Subcutaneous abdominal adipose tissue (tissue), 5 donors: ENCODE data around the gene ZMAT5.

Source experiments
- H3K27ac ChIP-seq: one replicate; pipeline ENCODE4 v1.7.0; 2013; ENCODE audit warnings: low read depth, mild to moderate bottlenecking, inconsistent platforms, low read length, moderate library complexity
- H3K27me3 ChIP-seq, 5 donors: one replicate each; pipeline ENCODE4 v1.7.0; 2013; ENCODE audit warnings: low read length in 5 of 5, inconsistent platforms in 1 of 5; ENCODE audit not compliant: control insufficient read depth in 5 of 5, insufficient read depth in 4 of 5
- H3K36me3 ChIP-seq, 5 donors: one replicate each; pipeline ENCODE4 v1.7.0; 2013; ENCODE audit warnings: low read length in 5 of 5; ENCODE audit not compliant: control insufficient read depth in 5 of 5, insufficient read depth in 5 of 5
- H3K4me1 ChIP-seq, 5 donors: one replicate each; pipeline ENCODE4 v1.7.0; 2013; ENCODE audit warnings: low read length in 5 of 5, mild to moderate bottlenecking in 3 of 5, moderate library complexity in 1 of 5; ENCODE audit not compliant: control insufficient read depth in 5 of 5, insufficient read depth in 5 of 5
- H3K4me3 ChIP-seq, 5 donors: one replicate each; pipeline ENCODE4 v1.7.0; 2013; ENCODE audit warnings: low read length in 5 of 5, low read depth in 1 of 5
- H3K9ac ChIP-seq, 5 donors: one replicate each; pipeline ENCODE4 v1.7.0; 2013; ENCODE audit warnings: low read length in 5 of 5, mild to moderate bottlenecking in 4 of 5, moderate library complexity in 3 of 5
- H3K9me3 ChIP-seq, 5 donors: one replicate each; pipeline ENCODE4 v1.7.0; 2013; ENCODE audit warnings: low read length in 5 of 5; ENCODE audit not compliant: control insufficient read depth in 5 of 5
- donor health status: healthy.
- donor health status: healthy.
- donor health status: healthy.
- donor health status: healthy.
- donor health status: healthy.

ZMAT5 gene

GRCh38 chr22:29773233-29773632, 6.4 kb upstream of the ZMAT5 start:
- no peak overlapping the region for H3K9ac ChIP-seq
- H3K4me3 ChIP-seq: no peak overlapping the region
- no peak overlapping the region for H3K27ac ChIP-seq

GRCh38 chr22:29772170-29772641, 5.4 kb upstream of the ZMAT5 start:
- H3K4me1 ChIP-seq: peaks cover 4 to 22% (median 15%) of the 10 kb centered on the region in 5 donors
- H3K27me3 ChIP-seq: no peaks in the 10 kb centered on the region
- no peak overlapping the region for H3K9ac ChIP-seq
- peaks cover 3 to 21% (median 16%) of the 10 kb centered on the region in 5 donors for H3K36me3 ChIP-seq
- no peaks in the 10 kb centered on the region for H3K9me3 ChIP-seq
- H3K27ac ChIP-seq: no peak overlapping the region
- no peak overlapping the region for H3K4me3 ChIP-seq

More at GRCh38 chr22:29773233-29773632, 6.4 kb upstream of the ZMAT5 start:
- Histone ChIP-seq H3K9me3 (no peaks in the 10 kb centered on the region), H3K27me3 (no peaks in the 10 kb centered on the region), H3K4me1 (peaks cover under 1 to 14% (median 6%) of the 10 kb centered on the region in 5 donors), H3K36me3 (peaks cover 3 to 21% (median 16%) of the 10 kb centered on the region in 5 donors)

DNA sequence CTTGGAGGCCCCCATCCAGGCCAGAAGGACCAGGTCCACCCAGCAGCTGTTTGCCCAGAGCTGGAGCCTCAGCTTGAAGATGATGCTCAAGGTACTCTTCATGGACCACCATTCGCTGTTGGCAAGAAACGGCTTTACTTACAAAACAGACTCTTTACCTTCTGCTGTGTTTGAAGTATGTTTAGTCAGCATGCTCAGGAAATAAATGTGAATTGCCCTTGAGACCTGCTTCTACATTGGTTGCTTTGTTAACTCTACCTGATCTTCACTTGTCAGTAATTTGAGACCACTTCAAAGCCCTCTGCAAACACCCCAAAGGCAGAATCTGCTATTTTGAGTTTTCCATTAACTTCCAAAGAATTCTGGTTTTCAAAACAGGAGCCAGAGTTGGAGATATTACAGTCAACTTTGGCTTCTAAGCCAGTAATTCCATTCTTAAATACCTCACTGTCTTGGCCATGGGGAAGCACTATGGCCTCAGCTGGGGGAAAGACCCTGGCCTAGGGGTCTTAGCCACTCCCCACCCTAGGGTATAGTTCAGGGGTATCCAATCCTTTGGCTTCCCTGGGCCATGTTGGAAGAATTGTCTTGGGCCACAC, 3.0 kb upstream of the ZMAT5 start:
- Histone ChIP-seq H3K4me1 (peaks cover 6 to 33% (median 24%) of the 10 kb centered on the region in 5 donors), H3K9ac (no peak overlapping the region), H3K27me3 (no peaks in the 10 kb centered on the region), H3K27ac (no peak overlapping the region), H3K4me3 (no peak overlapping the region), H3K9me3 (no peaks in the 10 kb centered on the region), H3K36me3 (peaks cover 3 to 21% (median 16%) of the 10 kb centered on the region in 5 donors)

- Histone ChIP-seq H3K27ac (no peak overlapping the region), H3K9me3 (no peaks in the 10 kb centered on the region), H3K9ac (peak overlapping the region; percentile 91 to 99 (median 97)), H3K27me3 (no peaks in the 10 kb centered on the region), H3K4me3 (peak overlapping the region; percentile 96 to 100 (median 99)), H3K36me3 (peaks cover 3 to 21% (median 16%) of the 10 kb centered on the region in 5 donors), H3K4me1 (peaks cover 6 to 33% (median 24%) of the 10 kb centered on the region in 5 donors)
Observed at GRCh38 chr22:29768052-29768693, 1.4 kb upstream of the ZMAT5 start.

DNA sequence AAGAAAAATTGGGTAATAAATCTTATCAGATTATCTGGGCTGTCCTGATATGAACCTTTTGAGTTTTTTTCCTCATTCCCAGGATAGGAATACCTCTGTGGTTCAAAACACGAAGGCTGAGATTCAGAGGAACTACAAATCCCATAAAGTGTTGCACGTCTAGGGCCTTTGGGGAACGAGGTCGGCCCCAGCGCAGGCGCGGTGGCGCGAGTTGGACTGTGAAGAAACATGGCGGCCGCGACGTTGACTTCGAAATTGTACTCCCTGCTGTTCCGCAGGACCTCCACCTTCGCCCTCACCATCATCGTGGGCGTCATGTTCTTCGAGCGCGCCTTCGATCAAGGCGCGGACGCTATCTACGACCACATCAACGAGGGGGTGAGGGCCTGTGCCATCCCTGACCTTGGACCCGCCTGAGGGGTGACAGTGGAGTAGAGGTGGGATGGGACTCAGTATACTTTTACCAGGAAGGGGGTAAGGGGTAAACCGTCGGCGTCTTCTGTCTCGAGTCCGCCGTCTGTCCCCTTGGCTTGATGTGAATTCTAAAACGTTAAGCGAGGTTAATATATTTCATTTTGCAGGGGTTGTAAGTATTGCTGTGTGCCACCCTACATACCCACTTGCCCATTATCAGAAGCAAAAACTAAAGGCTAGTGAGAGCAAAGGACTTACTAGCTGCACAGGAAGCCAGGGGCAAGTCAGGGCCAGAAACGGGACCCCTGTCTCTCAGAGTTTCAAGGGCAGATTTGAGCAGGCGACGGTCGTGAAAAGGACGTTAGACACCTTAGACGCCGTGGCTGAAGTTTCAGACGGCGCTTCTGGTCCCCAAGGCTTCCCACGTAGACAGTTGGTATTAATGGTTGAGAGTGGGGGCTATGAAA, 604 bp upstream of the ZMAT5 start, which contains the start of gene UQCR10:
UQCR10 (plus strand) TSS at position 199 of the 881 bp plus-strand sequence; CDS start at position 229, 30 bp downstream.
- Histone ChIP-seq H3K4me3 (peak within 1 kb of the TSS; percentile 96 to 100 (median 99)), H3K36me3 (peaks cover 3 to 21% (median 16%) of the 10 kb centered on the region in 5 donors), H3K27me3 (no peaks in the 10 kb centered on the region), H3K9me3 (no peaks in the 10 kb centered on the region), H3K27ac (peak within 1 kb of the TSS; percentile 99), H3K9ac (peak within 1 kb of the TSS; percentile 91 to 99 (median 97)), H3K4me1 (peaks cover 6 to 30% (median 23%) of the 10 kb centered on the region in 5 donors)

DNA sequence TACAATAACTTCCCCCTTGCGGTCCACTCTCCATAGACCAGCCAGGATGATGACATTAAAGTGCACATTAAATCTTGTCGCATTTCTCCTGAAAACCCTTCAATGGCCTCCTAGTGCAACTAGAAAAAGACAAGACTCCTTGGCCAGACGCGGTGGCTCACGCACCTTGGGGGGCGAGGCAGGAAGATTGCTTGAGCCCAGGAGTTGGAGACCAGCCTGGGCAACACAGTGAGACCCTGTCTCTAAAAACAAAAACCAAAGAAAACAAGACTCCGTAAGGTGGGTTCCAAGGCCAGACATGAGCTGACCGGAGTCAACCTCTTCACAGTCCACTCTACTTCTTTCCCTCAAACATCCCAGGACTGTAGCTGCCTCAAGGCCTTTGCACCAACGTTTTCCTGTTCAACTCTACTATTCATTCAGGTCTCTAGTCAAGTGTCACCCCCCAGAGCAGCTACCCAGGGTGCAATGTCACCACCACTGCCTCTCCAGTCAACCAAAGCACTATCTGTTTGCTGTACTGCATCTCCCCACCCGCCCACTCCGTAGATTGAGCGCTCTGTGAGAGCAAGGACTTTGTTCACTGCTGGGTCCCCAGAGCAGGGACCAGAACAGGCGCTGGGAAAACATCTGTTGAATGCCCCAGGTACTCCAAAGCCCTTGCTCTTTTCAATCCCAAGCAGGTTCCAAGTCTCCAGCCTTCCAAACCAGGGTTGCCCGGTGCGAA, 739 bp downstream of the ZMAT5 start:
- Histone ChIP-seq H3K9me3 (no peaks in the 10 kb centered on the region), H3K27ac (peak overlapping the region; percentile 99)

GRCh38 chr22:29762263-29762662, 4.5 kb downstream of the ZMAT5 start:
- no peak overlapping the region for H3K4me3 ChIP-seq
- no peak overlapping the region for H3K9ac ChIP-seq
- H3K36me3 ChIP-seq: peaks cover 0 to 4% (median 0%) of the 10 kb centered on the region in 5 donors
- H3K27ac ChIP-seq: no peak overlapping the region
- peaks cover 2 to 28% (median 21%) of the 10 kb centered on the region in 5 donors for H3K4me1 ChIP-seq
- H3K9me3 ChIP-seq: no peaks in the 10 kb centered on the region
- no peaks in the 10 kb centered on the region for H3K27me3 ChIP-seq

More for the DNA sequence above, 739 bp downstream of the ZMAT5 start:
- Histone ChIP-seq H3K4me3 (peak overlapping the region; percentile 90 to 100 (median 98)), H3K9ac (peak overlapping the region; percentile 60 to 99 (median 96)), H3K36me3 (peaks cover 3 to 20% (median 16%) of the 10 kb centered on the region in 5 donors), H3K27me3 (no peaks in the 10 kb centered on the region), H3K4me1 (peaks cover 6 to 29% (median 22%) of the 10 kb centered on the region in 5 donors)

GRCh38 chr22:29758959-29759358, 7.8 kb downstream of the ZMAT5 start:
- Histone ChIP-seq H3K27me3 (no peaks in the 10 kb centered on the region), H3K9me3 (no peaks in the 10 kb centered on the region), H3K27ac (no peak overlapping the region), H3K9ac (no peak overlapping the region), H3K4me1 (peaks cover 0 to 22% (median 15%) of the 10 kb centered on the region in 5 donors), H3K4me3 (no peak overlapping the region), H3K36me3 (peaks cover 0 to 10% (median under 1%) of the 10 kb centered on the region in 5 donors)

DNA sequence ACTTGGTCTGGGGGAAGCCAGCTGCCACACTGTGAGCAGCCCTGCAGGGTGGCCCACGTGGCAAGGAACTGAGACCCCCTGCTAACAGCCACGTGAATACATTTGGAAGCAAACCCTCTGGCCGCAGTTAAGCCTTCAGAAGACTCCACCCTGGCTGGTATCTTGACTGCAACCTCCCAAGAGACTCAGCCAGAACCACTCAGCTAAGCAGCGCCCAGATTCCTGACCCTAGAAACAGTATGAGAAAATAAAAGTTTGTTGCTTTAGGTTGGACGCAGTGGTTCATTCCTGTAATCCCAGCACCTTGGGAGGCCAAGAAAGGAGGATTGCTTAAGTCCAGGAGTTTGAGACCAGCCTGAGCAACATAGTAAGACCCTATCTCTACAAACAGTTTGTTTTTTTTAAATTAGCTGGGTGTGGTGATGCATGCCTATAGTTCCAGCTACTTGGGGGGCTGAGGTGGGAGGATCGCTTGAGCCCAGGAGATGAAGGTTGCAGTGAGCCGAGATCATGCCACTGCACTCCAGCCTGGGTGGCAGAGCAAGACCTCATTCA, 8.7 kb downstream of the ZMAT5 start:
- peaks cover 0 to 30% (median 21%) of the 10 kb centered on the region in 5 donors for H3K4me1 ChIP-seq
- peak overlapping the region in 1 of 5 donors; percentile 41 for H3K9ac ChIP-seq
- no peaks in the 10 kb centered on the region for H3K27me3 ChIP-seq
- no peak overlapping the region for H3K4me3 ChIP-seq
- no peaks in the 10 kb centered on the region for H3K9me3 ChIP-seq
- no peak overlapping the region for H3K27ac ChIP-seq
- H3K36me3 ChIP-seq: peaks cover 0 to 11% (median 3%) of the 10 kb centered on the region in 5 donors
